Caco-2 (cell line): ENCODE measurements around the gene NUP205. TPM values are rescaled to one million over a fixed set of nuclear protein-coding genes. Genes with fewer than 3 reads are reported as not detected.

ENCODE experiments used
- BruUV-seq: library from RNA; stranded (reverse); fragments of 400-500 nt; replicated peaks from 2 replicates; lab custom pipeline; 2021; lab: Mats Ljungman, UMichigan
- CTCF ChIA-PET: fragments of 300-600 bp; sonication (Branson Sonifier 250); formaldehyde crosslinking; loops from one replicate; lab custom pipeline; 2022; ENCODE audit warnings: antibody characterized with exemption; lab: Charles Lee
- POLR2A ChIA-PET: fragments of 300-600 bp; sonication (Branson Sonifier 250); formaldehyde crosslinking; loops from one replicate; lab custom pipeline; 2022; ENCODE audit warnings: antibody characterized with exemption; lab: Charles Lee
- DNase-seq, 2 experiments: peaks; one replicate each; pipeline versions ENCODE4 v3.0.0 to v3.0.0-alpha.2; 2020 to 2022
- H3K27me3 ChIP-seq: replicated peaks from 2 replicates; pipeline ENCODE4 v1.6.0; 2011; ENCODE audit warnings: low read length; ENCODE audit not compliant: control insufficient read depth, insufficient read depth
- H3K36me3 ChIP-seq: 2 replicates; pipeline ENCODE4 v1.5.1; 2011; ENCODE audit warnings: low read length; ENCODE audit not compliant: control insufficient read depth, insufficient read depth
- H3K4me1 ChIP-seq: fragments of 250-450 bp; sonication (Bioruptor Pico); 2 replicates; pipeline ENCODE4 v1.5.1; 2020; ENCODE audit warnings: mild to moderate bottlenecking
- H3K4me3 ChIP-seq: 2 replicates; pipeline ENCODE4 v1.5.1; 2011; ENCODE audit warnings: low read depth, mild to moderate bottlenecking, control low read depth, low read length
- H3K9me3 ChIP-seq: fragments of 250-450 bp; sonication (Bioruptor Pico); 2 replicates; pipeline ENCODE4 v1.5.1; 2020; ENCODE audit warnings: mild to moderate bottlenecking, moderate library complexity
- H3K27ac Mint-ChIP-seq: one replicate; pipeline ENCODE4 v1.8.0; 2022; ENCODE audit warnings: mixed read lengths; ENCODE audit not compliant: unreplicated experiment
- H3K27me3 Mint-ChIP-seq: one replicate; pipeline ENCODE4 v1.8.0; 2022; ENCODE audit warnings: mixed read lengths; ENCODE audit not compliant: insufficient read depth, unreplicated experiment
- H3K36me3 Mint-ChIP-seq: one replicate; pipeline ENCODE4 v1.8.0; 2022; ENCODE audit warnings: mild to moderate bottlenecking, mixed read lengths; ENCODE audit not compliant: insufficient read depth, unreplicated experiment
- H3K4me1 Mint-ChIP-seq: one replicate; pipeline ENCODE4 v1.8.0; 2022; ENCODE audit warnings: low read depth, mixed read lengths; ENCODE audit not compliant: unreplicated experiment
- H3K4me3 Mint-ChIP-seq: one replicate; pipeline ENCODE4 v1.8.0; 2022; ENCODE audit warnings: mild to moderate bottlenecking, moderate library complexity, mixed read lengths; ENCODE audit not compliant: unreplicated experiment
- H3K9me3 Mint-ChIP-seq: one replicate; pipeline ENCODE4 v1.8.0; 2022; ENCODE audit warnings: mixed read lengths; ENCODE audit not compliant: unreplicated experiment
- CTCF ChIP-seq, 2 experiments: fragments of 200-600 bp in 1 of 2; IDR thresholded peaks; 1 replicate in 1 of 2; 2 replicates in 1 of 2; pipeline versions ENCODE4 v1.5.1 to v1.8.0; 2011 to 2022; ENCODE audit warnings: antibody characterized with exemption in 1 of 2, control low read depth in 1 of 2, inconsistent platforms in 1 of 2, low read depth in 1 of 2, low read length in 1 of 2, mild to moderate bottlenecking in 1 of 2, moderate library complexity in 1 of 2; ENCODE audit not compliant: insufficient read depth in 1 of 2, severe bottlenecking in 1 of 2, unreplicated experiment in 1 of 2
- intact Hi-C: fragments of 100-400 bp; cut with micrococcal nuclease; formaldehyde crosslinking; loops from one replicate; pipeline ENCODE4 v1.10.0; 2022; ENCODE audit not compliant: unreplicated experiment
- total RNA-seq: library from RNA; stranded (reverse); gene quantifications from 2 replicates; pipeline ENCODE4 v1.2.3, GENCODE V29; 2022

Gene NUP205
- total RNA-seq, 1 experiment from 2014 or later = 115 TPM

- Histone ChIP-seq H3K36me3 (no peaks in the 10 kb centered on the region; the same call in 1 of the 2 replicates), H3K27me3 (no peaks in the 10 kb centered on the region), H3K9me3 (no peaks in the 10 kb centered on the region), H3K4me3 (no peak overlapping the region), H3K4me1 (peaks cover 5% of the 10 kb centered on the region)
- no peak for DNase-seq
- intact Hi-C loops = loop anchor here (5.0 kb wide), 1 partner anchor 87 kb away; the partner anchor contains the start of gene CNOT4
- Mint-ChIP-seq H3K4me3 (no peak overlapping the region), H3K9me3 (no peaks in the 10 kb centered on the region), H3K36me3 (peaks cover 70% of the 10 kb centered on the region), H3K4me1 (peaks cover 10% of the 10 kb centered on the region), H3K27ac (no peak overlapping the region), H3K27me3 (no peaks in the 10 kb centered on the region)
- no TSS peak for BruUV-seq
- ChIA-PET CTCF (no interaction called here), POLR2A (no interaction called here)
- no peak for TF ChIP-seq CTCF (IDR thresholded peaks at IDR 0.05; ENCODE audit: insufficient read depth in 1 of 2, low read depth in 1 of 2, low read length in 1 of 2, severe bottlenecking in 1 of 2, unreplicated experiment in 1 of 2)
Observed at GRCh38 chr7:135599471-135599870, 41.8 kb downstream of the NUP205 start.

GRCh38 chr7:135600226-135600625 is 42.5 kb downstream of the NUP205 start:
- CTCF ChIA-PET = no interaction called here
- intact Hi-C loops = no loop called here
- no peaks in the 10 kb centered on the region for H3K9me3 Mint-ChIP-seq
- H3K36me3 ChIP-seq = no peaks in the 10 kb centered on the region; the same call in 1 of the 2 replicates
- H3K27me3 Mint-ChIP-seq = no peaks in the 10 kb centered on the region
- no peaks in the 10 kb centered on the region for H3K27me3 ChIP-seq
- POLR2A ChIA-PET = no interaction called here
- H3K4me3 ChIP-seq = no peak overlapping the region
- H3K4me1 ChIP-seq = no peaks in the 10 kb centered on the region; the same call in 1 of the 2 replicates
- H3K27ac Mint-ChIP-seq = no peak overlapping the region
- no TSS peak for BruUV-seq
- DNase-seq = no peak
- H3K9me3 ChIP-seq = no peaks in the 10 kb centered on the region
- TF ChIP-seq CTCF (IDR thresholded peaks at IDR 0.05; ENCODE audit: insufficient read depth in 1 of 2, low read depth in 1 of 2, low read length in 1 of 2, severe bottlenecking in 1 of 2, unreplicated experiment in 1 of 2) = no peak
- H3K36me3 Mint-ChIP-seq = peaks cover 70% of the 10 kb centered on the region
- peaks cover 2% of the 10 kb centered on the region for H3K4me1 Mint-ChIP-seq
- no peak overlapping the region for H3K4me3 Mint-ChIP-seq

- Mint-ChIP-seq H3K4me3 (no peak overlapping the region), H3K36me3 (peaks cover 70% of the 10 kb centered on the region), H3K27ac (no peak overlapping the region), H3K9me3 (no peaks in the 10 kb centered on the region), H3K27me3 (no peaks in the 10 kb centered on the region), H3K4me1 (no peaks in the 10 kb centered on the region)
- H3K9me3 ChIP-seq = no peaks in the 10 kb centered on the region
- H3K36me3 ChIP-seq = no peaks in the 10 kb centered on the region; the same call in 1 of the 2 replicates
- intact Hi-C loops = no loop called here
- no TSS peak for BruUV-seq
- no peaks in the 10 kb centered on the region for H3K4me1 ChIP-seq
- ChIA-PET POLR2A (no interaction called here), CTCF (no interaction called here)
- no peak for DNase-seq
- TF ChIP-seq CTCF (IDR thresholded peaks at IDR 0.05; ENCODE audit: insufficient read depth in 1 of 2, low read depth in 1 of 2, low read length in 1 of 2, severe bottlenecking in 1 of 2, unreplicated experiment in 1 of 2) = no peak
- H3K4me3 ChIP-seq = no peak overlapping the region
- H3K27me3 ChIP-seq = no peaks in the 10 kb centered on the region
Observed at GRCh38 chr7:135601182-135601581, 43.5 kb downstream of the NUP205 start.
